ENCODE data around the gene ZNF774. TPM values are rescaled to one million over a fixed set of nuclear protein-coding genes. Genes with fewer than 3 reads are reported as not detected.
A peak's percentile ranks its signal among the peaks of the same experiment; 100 is the strongest.

Gene ZNF774
- total and polyA plus RNA-seq, 2 donors from 2014 or later: 1.7 to 3.1 TPM

GRCh38 chr15:90389513-90389912 lies 37.4 kb downstream of the ZNF774 start:
- H3K27me3 ChIP-seq (ENCODE audit: control insufficient read depth, insufficient read depth, low read length): no peaks in the 10 kb centered on the region
- peaks cover 0 to 5% (median 4%) of the 10 kb centered on the region in 3 donors for H3K36me3 ChIP-seq (ENCODE audit: control insufficient read depth in 2 of 3, insufficient read depth in 3 of 3, low read length in 3 of 3)
- intact Hi-C loops (cut with DNase I): no loop called here
- no peak for TF ChIP-seq CTCF (IDR thresholded peaks at IDR 0.05; ENCODE audit: borderline replicate concordance, extremely low read depth, insufficient read depth)
- H3K4me1 ChIP-seq (ENCODE audit: control insufficient read depth in 2 of 3, insufficient read depth in 2 of 3, low read depth in 1 of 3, low read length in 3 of 3): peaks cover 0 to 7% (median 4%) of the 10 kb centered on the region in 3 donors
- no peaks in the 10 kb centered on the region for H3K9me3 ChIP-seq (ENCODE audit: control insufficient read depth in 2 of 3, insufficient read depth in 1 of 3, low read length in 3 of 3)
- peak overlapping the region in 1 of 3 donors; percentile 95 for H3K9ac ChIP-seq (ENCODE audit: low read length in 3 of 3)
- no peak overlapping the region for H3K27ac ChIP-seq (ENCODE audit: low read depth in 2 of 2, low read length in 2 of 2)
- peak overlapping the region in 2 of 3 donors; percentile 9 to 92 for H3K4me3 ChIP-seq (ENCODE audit: low read length in 3 of 3)
- DNase-seq (no peak), FAIRE-seq (no peak)

DNA sequence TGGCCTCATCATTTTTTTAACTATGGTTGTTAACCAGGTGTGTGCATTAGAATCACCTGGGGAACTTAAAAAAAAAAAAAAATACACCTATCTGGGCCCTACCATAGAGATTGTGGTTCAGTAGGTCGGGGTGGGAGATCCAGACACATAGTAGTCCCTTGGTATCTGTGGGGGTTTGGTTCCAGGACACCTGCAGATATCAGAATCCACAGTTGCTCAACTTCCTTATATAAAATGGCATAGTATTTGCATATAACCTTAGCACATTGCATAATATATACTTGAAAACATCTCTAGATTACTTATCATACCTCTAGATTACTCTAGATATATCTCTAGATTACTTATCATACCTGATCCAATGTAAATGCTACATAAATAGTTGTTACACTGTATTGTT lies 41.0 kb downstream of the ZNF774 start:
- peaks cover 0 to 12% (median 5%) of the 10 kb centered on the region in 3 donors for H3K4me1 ChIP-seq (ENCODE audit: control insufficient read depth in 2 of 3, insufficient read depth in 2 of 3, low read depth in 1 of 3, low read length in 3 of 3)
- no peak overlapping the region for H3K9ac ChIP-seq (ENCODE audit: low read length in 3 of 3)
- TF ChIP-seq CTCF (IDR thresholded peaks at IDR 0.05; ENCODE audit: borderline replicate concordance, extremely low read depth, insufficient read depth): no peak
- H3K27ac ChIP-seq (ENCODE audit: low read depth in 2 of 2, low read length in 2 of 2): no peak overlapping the region
- H3K4me3 ChIP-seq (ENCODE audit: low read length in 3 of 3): no peak overlapping the region
- peaks cover 0 to 5% (median 4%) of the 10 kb centered on the region in 3 donors for H3K36me3 ChIP-seq (ENCODE audit: control insufficient read depth in 2 of 3, insufficient read depth in 3 of 3, low read length in 3 of 3)
- intact Hi-C loops (cut with DNase I): no loop called here
- no peaks in the 10 kb centered on the region for H3K27me3 ChIP-seq (ENCODE audit: control insufficient read depth, insufficient read depth, low read length)
- FAIRE-seq (no peak), DNase-seq (no peak)
- no peaks in the 10 kb centered on the region for H3K9me3 ChIP-seq (ENCODE audit: control insufficient read depth in 2 of 3, insufficient read depth in 1 of 3, low read length in 3 of 3)

GRCh38 chr15:90394074-90394473 lies 42.0 kb downstream of the ZNF774 start:
- TF ChIP-seq CTCF (IDR thresholded peaks at IDR 0.05; ENCODE audit: borderline replicate concordance, extremely low read depth, insufficient read depth): no peak
- Histone ChIP-seq H3K4me3 (ENCODE audit: low read length in 3 of 3) (no peak overlapping the region), H3K27ac (ENCODE audit: low read depth in 2 of 2, low read length in 2 of 2) (no peak overlapping the region), H3K36me3 (ENCODE audit: control insufficient read depth in 2 of 3, insufficient read depth in 3 of 3, low read length in 3 of 3) (peaks cover 0 to 5% (median 4%) of the 10 kb centered on the region in 3 donors), H3K9me3 (ENCODE audit: control insufficient read depth in 2 of 3, insufficient read depth in 1 of 3, low read length in 3 of 3) (no peaks in the 10 kb centered on the region), H3K27me3 (ENCODE audit: control insufficient read depth, insufficient read depth, low read length) (no peaks in the 10 kb centered on the region), H3K9ac (ENCODE audit: low read length in 3 of 3) (no peak overlapping the region), H3K4me1 (ENCODE audit: control insufficient read depth in 2 of 3, insufficient read depth in 2 of 3, low read depth in 1 of 3, low read length in 3 of 3) (peaks cover 0 to 12% (median 5%) of the 10 kb centered on the region in 3 donors)
- FAIRE-seq (no peak), DNase-seq (no peak)
- intact Hi-C loops (cut with DNase I): no loop called here

All from kidney (tissue), 14 donors.